ENCODE results near the gene PFN3. TPM values are rescaled to one million over a fixed set of nuclear protein-coding genes. Genes with fewer than 3 reads are reported as not detected.
"Not testable (repeated sequence)": the region's sequence is repeated elsewhere in the genome, so short reads cannot be mapped to it uniquely, and the experiment has no call there.

PFN3 gene
- total RNA-seq, 1 donor from 2014 or later = not detected

- Mint-ChIP-seq H3K4me1 (peaks cover 9% of the 10 kb centered on the region), H3K4me3 (peak overlapping the region; percentile 59), H3K36me3 (ENCODE audit: low read depth) (no peaks in the 10 kb centered on the region), H3K27ac (ENCODE audit: unreplicated experiment) (no peak overlapping the region), H3K27me3 (ENCODE audit: low read depth) (peaks cover 13% of the 10 kb centered on the region), H3K9me3 (no peaks in the 10 kb centered on the region)
- DNase-seq (ENCODE audit: low read depth, low spot score) = peak; percentile 37
- TF ChIP-seq, protein P1, sequence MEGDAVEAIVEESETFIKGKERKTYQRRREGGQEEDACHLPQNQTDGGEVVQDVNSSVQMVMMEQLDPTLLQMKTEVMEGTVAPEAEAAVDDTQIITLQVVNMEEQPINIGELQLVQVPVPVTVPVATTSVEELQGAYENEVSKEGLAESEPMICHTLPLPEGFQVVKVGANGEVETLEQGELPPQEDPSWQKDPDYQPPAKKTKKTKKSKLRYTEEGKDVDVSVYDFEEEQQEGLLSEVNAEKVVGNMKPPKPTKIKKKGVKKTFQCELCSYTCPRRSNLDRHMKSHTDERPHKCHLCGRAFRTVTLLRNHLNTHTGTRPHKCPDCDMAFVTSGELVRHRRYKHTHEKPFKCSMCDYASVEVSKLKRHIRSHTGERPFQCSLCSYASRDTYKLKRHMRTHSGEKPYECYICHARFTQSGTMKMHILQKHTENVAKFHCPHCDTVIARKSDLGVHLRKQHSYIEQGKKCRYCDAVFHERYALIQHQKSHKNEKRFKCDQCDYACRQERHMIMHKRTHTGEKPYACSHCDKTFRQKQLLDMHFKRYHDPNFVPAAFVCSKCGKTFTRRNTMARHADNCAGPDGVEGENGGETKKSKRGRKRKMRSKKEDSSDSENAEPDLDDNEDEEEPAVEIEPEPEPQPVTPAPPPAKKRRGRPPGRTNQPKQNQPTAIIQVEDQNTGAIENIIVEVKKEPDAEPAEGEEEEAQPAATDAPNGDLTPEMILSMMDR (conservative IDR thresholded peaks at IDR 0.05) = no peak
These were observed 37.6 kb downstream of the PFN3 start for GRCh38 chr5:177362610-177363507.

- Mint-ChIP-seq H3K27me3 (ENCODE audit: low read depth) (peaks cover 16% of the 10 kb centered on the region), H3K9me3 (no peaks in the 10 kb centered on the region), H3K4me3 (peak overlapping the region; percentile 59), H3K36me3 (ENCODE audit: low read depth) (no peaks in the 10 kb centered on the region), H3K27ac (ENCODE audit: unreplicated experiment) (no peak overlapping the region), H3K4me1 (peaks cover 15% of the 10 kb centered on the region)
- TF ChIP-seq, protein P1 (conservative IDR thresholded peaks at IDR 0.05) = no peak
- DNase-seq (ENCODE audit: low read depth, low spot score) = no peak
These were observed 38.2 kb downstream of the PFN3 start for GRCh38 chr5:177362292-177362609.

GRCh38 chr5:177361418-177362291 lies 38.8 kb downstream of the PFN3 start:
- DNase-seq (ENCODE audit: low read depth, low spot score) = no peak
- H3K27ac Mint-ChIP-seq (ENCODE audit: unreplicated experiment) = no peak overlapping the region
- TF ChIP-seq, protein P1 (conservative IDR thresholded peaks at IDR 0.05) = no peak
- peaks cover 10% of the 10 kb centered on the region for H3K4me1 Mint-ChIP-seq
- no peaks in the 10 kb centered on the region for H3K9me3 Mint-ChIP-seq
- no peaks in the 10 kb centered on the region for H3K36me3 Mint-ChIP-seq (ENCODE audit: low read depth)
- H3K4me3 Mint-ChIP-seq = peak overlapping the region; percentile 59
- peaks cover 18% of the 10 kb centered on the region for H3K27me3 Mint-ChIP-seq (ENCODE audit: low read depth)

- H3K27ac Mint-ChIP-seq (ENCODE audit: unreplicated experiment); DNase-seq (ENCODE audit: low read depth, low spot score); H3K9me3 Mint-ChIP-seq; H3K36me3 Mint-ChIP-seq (ENCODE audit: low read depth); H3K4me1 Mint-ChIP-seq; H3K4me3 Mint-ChIP-seq: not testable (repeated sequence)
- H3K27me3 Mint-ChIP-seq (ENCODE audit: low read depth) = peaks cover 27% of the 10 kb centered on the region
These were observed 39.7 kb downstream of the PFN3 start for GRCh38 chr5:177360740-177361139.

GRCh38 chr5:177359860-177360259 lies 40.6 kb downstream of the PFN3 start:
- no peaks in the 10 kb centered on the region for H3K36me3 Mint-ChIP-seq (ENCODE audit: low read depth)
- DNase-seq (ENCODE audit: low read depth, low spot score) = no peak

More at GRCh38 chr5:177359860-177360259, 40.6 kb downstream of the PFN3 start:
- H3K27me3 Mint-ChIP-seq (ENCODE audit: low read depth) = peaks cover 34% of the 10 kb centered on the region
- H3K4me1 Mint-ChIP-seq = peaks cover 5% of the 10 kb centered on the region
- H3K4me3 Mint-ChIP-seq = peak overlapping the region; percentile 2
- no peaks in the 10 kb centered on the region for H3K9me3 Mint-ChIP-seq
- TF ChIP-seq, protein P1 (conservative IDR thresholded peaks at IDR 0.05) = no peak
- H3K27ac Mint-ChIP-seq (ENCODE audit: unreplicated experiment) = peak overlapping the region; percentile 36

Data from neural crest cell (in vitro differentiated cells).